GM12878 (cell line): ENCODE measurements around the gene MAPRE2. TPM values are rescaled to one million over a fixed set of nuclear protein-coding genes. Genes with fewer than 3 reads are reported as not detected.

Source experiments
- ATAC-seq: fragments of 200-7000 bp; cut with Tn5 transposase; 3 replicates; pipeline ENCODE4 v1.9.1; 2020; ENCODE audit warnings: mild to moderate bottlenecking, moderate library complexity
- BruUV-seq: library from RNA; stranded (reverse); fragments of 400-500 nt; replicated peaks from 2 replicates; lab custom pipeline; 2021; lab: Mats Ljungman, UMichigan
- CTCF ChIA-PET: fragments of 300-600 bp; sonication (Branson Sonifier 250); formaldehyde crosslinking; extraction: SDS; loops from one replicate; lab custom pipeline; 2021; ENCODE audit warnings: inconsistent platforms; lab: Yijun Ruan, JAX
- POLR2A ChIA-PET: fragments of 350-600 bp; formaldehyde crosslinking; extraction: SDS; loops from one replicate; lab custom pipeline; 2021; ENCODE audit warnings: inconsistent platforms; lab: Charles Lee
- RAD21 ChIA-PET: fragments of 300-600 bp; sonication (Branson Sonifier 250); formaldehyde crosslinking; loops from one replicate; lab custom pipeline; 2023; ENCODE audit warnings: antibody characterized with exemption; ENCODE audit not compliant: unreplicated experiment; lab: Charles Lee
- SMC1A ChIA-PET: fragments of 300-600 bp; sonication (Branson Sonifier 250); formaldehyde crosslinking; loops from one replicate; lab custom pipeline; 2023; ENCODE audit not compliant: unreplicated experiment, uncharacterized antibody; lab: Charles Lee
- DNase-seq: peaks from one replicate; pipeline ENCODE4 v3.0.0-alpha.2; 2011; ENCODE audit warnings: low read depth, low spot score
- FAIRE-seq: peaks from 3 replicates; lab custom pipeline; 2011; peaks lifted over from hg19 to GRCh38; lab: Jason Lieb, UNC
- H2AFZ ChIP-seq: 2 replicates; pipeline ENCODE4 v1.6.0; 2011; ENCODE audit warnings: low read depth, low read length, control low read depth; ENCODE audit not compliant: control insufficient read depth
- H3K27ac ChIP-seq: 2 replicates; pipeline ENCODE4 v1.5.1; 2011; ENCODE audit warnings: control low read depth; ENCODE audit not compliant: control insufficient read depth, insufficient read depth
- H3K27me3 ChIP-seq, 2 experiments: replicated peaks in 1 of 2; 2 replicates each; pipeline versions ENCODE4 v1.6.0 to v1.6.1; 2011; ENCODE audit warnings: low read length in 1 of 2; ENCODE audit not compliant: control insufficient read depth in 2 of 2, insufficient read depth in 2 of 2
- H3K36me3 ChIP-seq, 2 experiments: 2 replicates each; pipeline ENCODE4 v1.5.1; 2011; ENCODE audit warnings: low read length in 1 of 2; ENCODE audit not compliant: control insufficient read depth in 2 of 2, insufficient read depth in 2 of 2
- H3K4me1 ChIP-seq: 2 replicates; pipeline ENCODE4 v1.6.1; 2011; ENCODE audit warnings: mild to moderate bottlenecking, low read length, moderate library complexity, mixed read lengths; ENCODE audit not compliant: control insufficient read depth, insufficient read depth
- H3K4me2 ChIP-seq: 2 replicates; pipeline ENCODE4 v1.6.0; 2011; ENCODE audit warnings: control low read depth; ENCODE audit not compliant: control insufficient read depth, insufficient read depth
- H3K4me3 ChIP-seq: fragments of 200-600 bp; sonication (generic); 2 replicates; pipeline ENCODE4 v1.5.1; 2016
- H3K79me2 ChIP-seq: 2 replicates; pipeline ENCODE4 v1.6.0; 2011; ENCODE audit warnings: low read length; ENCODE audit not compliant: control insufficient read depth, insufficient read depth
- H3K9ac ChIP-seq: 2 replicates; pipeline ENCODE4 v1.8.0; 2011; ENCODE audit warnings: low read length, control low read depth, mixed read lengths; ENCODE audit not compliant: control insufficient read depth, insufficient read depth
- H3K9me3 ChIP-seq: replicated peaks from 3 replicates; pipeline ENCODE4 v1.5.1; 2011; ENCODE audit warnings: mild to moderate bottlenecking, low read length; ENCODE audit not compliant: control insufficient read depth, insufficient read depth
- H4K20me1 ChIP-seq: 2 replicates; pipeline ENCODE4 v1.6.0; 2011; ENCODE audit not compliant: control insufficient read depth, insufficient read depth
- RAD21 ChIP-seq: IDR thresholded peaks from 2 replicates; pipeline ENCODE4 v1.6.1; 2011; ENCODE audit warnings: mild to moderate bottlenecking, low read depth, low read length, moderate library complexity; ENCODE audit not compliant: insufficient read depth
- RAD51 ChIP-seq: fragments of 450-650 bp; IDR thresholded peaks from 2 replicates; pipeline ENCODE4 v1.6.1; 2016; ENCODE audit warnings: moderate library complexity, mild to moderate bottlenecking, inconsistent platforms
- TCF12 ChIP-seq: IDR thresholded peaks from 2 replicates; pipeline ENCODE4 v1.6.1; 2011; ENCODE audit warnings: low read depth, mild to moderate bottlenecking, low read length
- ZNF622 ChIP-seq: fragments of 450-650 bp; IDR thresholded peaks from 2 replicates; pipeline ENCODE4 v1.6.1; 2017; ENCODE audit warnings: mild to moderate bottlenecking, inconsistent platforms
- ZZZ3 ChIP-seq: IDR thresholded peaks from 2 replicates; pipeline ENCODE4 v1.6.1; 2011; ENCODE audit warnings: low read depth; ENCODE audit not compliant: control insufficient read depth, insufficient read length
- WGBS: methylation state at CpG from one replicate; pipeline ENCODE4 v1.1.6; 2016; ENCODE audit warnings: low lambda C conversion rate; ENCODE audit not compliant: insufficient replicate concordance, insufficient coverage; ENCODE audit errors: missing lambda C conversion rate; 5-methylcytosine and 5-hydroxymethylcytosine counted together
- in situ Hi-C: fragments of 300-500 bp; cut with MboI; formaldehyde crosslinking; loops from 9 replicates; pipeline ENCODE4 v1.14.3; 2018; ENCODE audit warnings: mixed read lengths
- intact Hi-C: fragments of 100-400 bp; cut with micrococcal nuclease; formaldehyde crosslinking; loops from one replicate; pipeline ENCODE4 v1.14.2; 2022; ENCODE audit not compliant: unreplicated experiment
- polyA plus RNA-seq, 11 experiments: library from polyadenylated mRNA; depleted of rRNA in 4 of 11; unstranded in 6 of 11; stranded (reverse) in 5 of 11; fragments of >200 nt; fragmentation: Nextera tagmentation in 4 of 11; fragmentation: Illumina TruSeq in 1 of 11; extraction: Ambion mirVana in 4 of 11; extraction: Trizol in 1 of 11; gene quantifications; 1 replicate in 1 of 11; 2 replicates in 10 of 11; pipeline versions ENCODE4 v1.2.1 to v1.2.3, GENCODE V29; 2011 to 2016; ENCODE audit warnings: inconsistent platforms in 2 of 11, missing spikeins in 2 of 11, low read depth in 1 of 11
- total RNA-seq, 4 experiments: library from RNA; depleted of rRNA in 3 of 4; stranded (reverse); fragments of >200 nt in 3 of 4; fragmentation: Illumina TruSeq in 1 of 4; extraction: Trizol in 1 of 4; gene quantifications; 2 replicates each; pipeline versions ENCODE4 v1.2.1 to v1.2.3, GENCODE V29; 2013 to 2021
- TF ChIP-seq, protein P1 (sequence below): fragments of 450-650 bp; IDR thresholded peaks from 2 replicates; pipeline ENCODE4 v1.6.1; 2017; ENCODE audit warnings: mild to moderate bottlenecking, moderate library complexity
- TF ChIP-seq, protein P2 (sequence below), 3 experiments: IDR thresholded peaks in 2 of 3; conservative IDR thresholded peaks in 1 of 3; 2 replicates each; pipeline ENCODE4 v1.5.1; 2011; ENCODE audit warnings: low read depth in 3 of 3, low read length in 3 of 3, mild to moderate bottlenecking in 3 of 3, control low read depth in 2 of 3, moderate library complexity in 2 of 3, inconsistent platforms in 1 of 3, mixed read lengths in 1 of 3; ENCODE audit not compliant: control insufficient read depth in 2 of 3, insufficient read depth in 1 of 3; ENCODE audit errors: extremely low read depth in 1 of 3
- TF ChIP-seq, protein P3 (sequence below): IDR thresholded peaks from 2 replicates; pipeline ENCODE4 v1.6.1; 2012; ENCODE audit warnings: low read depth, low read length, improper control_type of control experiment

Gene MAPRE2
- total and polyA plus RNA-seq, 10 of the 15 experiments (the other 5 are each of a cell fraction or from before 2014, with no cell fraction given) = 11.0 to 50.6 (median 24.0) TPM

DNA sequence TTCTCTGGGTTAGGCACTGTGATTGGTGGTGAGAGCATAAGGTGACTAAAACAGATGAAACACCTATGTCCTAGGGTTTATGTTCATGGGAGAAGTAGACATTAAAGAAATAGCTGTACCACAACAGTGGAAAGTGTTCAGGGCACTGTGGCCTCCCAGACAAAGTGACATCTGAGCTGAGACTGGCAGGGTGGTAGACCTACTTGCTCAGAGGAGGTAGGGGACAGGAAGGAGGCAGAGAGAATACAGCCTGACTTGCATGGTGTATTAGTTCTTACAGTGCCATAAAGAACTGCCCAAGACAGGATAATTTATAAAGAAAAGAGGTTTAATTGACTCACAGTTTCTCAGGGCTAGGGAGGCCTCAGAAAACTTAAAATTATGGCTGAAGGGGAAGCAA lies 82.6 kb downstream of the MAPRE2 start (continued):
- TF ChIP-seq TCF12 (no peak), RAD51 (no peak)
- TF ChIP-seq, protein P1, sequence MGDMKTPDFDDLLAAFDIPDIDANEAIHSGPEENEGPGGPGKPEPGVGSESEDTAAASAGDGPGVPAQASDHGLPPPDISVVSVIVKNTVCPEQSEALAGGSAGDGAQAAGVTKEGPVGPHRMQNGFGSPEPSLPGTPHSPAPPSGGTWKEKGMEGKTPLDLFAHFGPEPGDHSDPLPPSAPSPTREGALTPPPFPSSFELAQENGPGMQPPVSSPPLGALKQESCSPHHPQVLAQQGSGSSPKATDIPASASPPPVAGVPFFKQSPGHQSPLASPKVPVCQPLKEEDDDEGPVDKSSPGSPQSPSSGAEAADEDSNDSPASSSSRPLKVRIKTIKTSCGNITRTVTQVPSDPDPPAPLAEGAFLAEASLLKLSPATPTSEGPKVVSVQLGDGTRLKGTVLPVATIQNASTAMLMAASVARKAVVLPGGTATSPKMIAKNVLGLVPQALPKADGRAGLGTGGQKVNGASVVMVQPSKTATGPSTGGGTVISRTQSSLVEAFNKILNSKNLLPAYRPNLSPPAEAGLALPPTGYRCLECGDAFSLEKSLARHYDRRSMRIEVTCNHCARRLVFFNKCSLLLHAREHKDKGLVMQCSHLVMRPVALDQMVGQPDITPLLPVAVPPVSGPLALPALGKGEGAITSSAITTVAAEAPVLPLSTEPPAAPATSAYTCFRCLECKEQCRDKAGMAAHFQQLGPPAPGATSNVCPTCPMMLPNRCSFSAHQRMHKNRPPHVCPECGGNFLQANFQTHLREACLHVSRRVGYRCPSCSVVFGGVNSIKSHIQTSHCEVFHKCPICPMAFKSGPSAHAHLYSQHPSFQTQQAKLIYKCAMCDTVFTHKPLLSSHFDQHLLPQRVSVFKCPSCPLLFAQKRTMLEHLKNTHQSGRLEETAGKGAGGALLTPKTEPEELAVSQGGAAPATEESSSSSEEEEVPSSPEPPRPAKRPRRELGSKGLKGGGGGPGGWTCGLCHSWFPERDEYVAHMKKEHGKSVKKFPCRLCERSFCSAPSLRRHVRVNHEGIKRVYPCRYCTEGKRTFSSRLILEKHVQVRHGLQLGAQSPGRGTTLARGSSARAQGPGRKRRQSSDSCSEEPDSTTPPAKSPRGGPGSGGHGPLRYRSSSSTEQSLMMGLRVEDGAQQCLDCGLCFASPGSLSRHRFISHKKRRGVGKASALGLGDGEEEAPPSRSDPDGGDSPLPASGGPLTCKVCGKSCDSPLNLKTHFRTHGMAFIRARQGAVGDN = no peak

DNA sequence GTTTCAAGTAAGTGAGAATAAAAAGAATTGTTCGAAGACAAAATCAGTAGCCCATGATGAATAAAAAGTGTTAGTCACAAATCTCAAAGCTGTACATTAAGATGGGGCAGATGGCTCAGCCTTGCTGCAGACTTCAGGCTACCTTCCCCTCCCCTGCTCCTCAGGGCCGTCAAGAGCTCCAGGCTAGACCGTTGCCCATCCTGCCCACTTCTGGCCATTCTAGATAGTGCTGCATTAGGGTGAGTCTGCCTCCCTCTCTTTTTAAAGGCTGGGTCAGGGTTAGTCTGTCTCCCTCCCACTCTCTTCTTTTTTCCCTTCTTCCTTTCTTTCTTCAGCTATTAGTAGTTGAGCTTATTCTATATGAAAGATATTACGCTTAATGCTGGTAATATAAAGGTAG lies 86.0 kb downstream of the MAPRE2 start:
- WGBS = 88% methylated on average over 4 of the region's 4 CpGs

More for the DNA sequence above, 86.0 kb downstream of the MAPRE2 start:
- ChIA-PET CTCF (interaction anchor here (0.9 to 2.4 kb wide), 8 partner anchors 13 to 121 kb away, joined by 3 to 16 read pairs (median 5); no protein-coding TSS in a partner anchor), RAD21 (interaction anchor here (0.5 to 2.2 kb wide), 6 partner anchors 85 to 313 kb away, joined by 3 to 11 read pairs (median 4); no protein-coding TSS in a partner anchor), SMC1A (interaction anchor here (0.6 to 3.3 kb wide), 8 partner anchors 14 to 146 kb away, joined by 3 to 14 read pairs (median 4); no protein-coding TSS in a partner anchor)
- in situ Hi-C loops = no loop called here
- intact Hi-C loops = no loop called here
- no peak overlapping the region for H3K27ac ChIP-seq
- no peak overlapping the region for H3K4me2 ChIP-seq
- H4K20me1 ChIP-seq = no peaks in the 10 kb centered on the region
- FAIRE-seq = peak; percentile 52
- H2AFZ ChIP-seq = no peak overlapping the region
- H3K4me1 ChIP-seq = no peaks in the 10 kb centered on the region
- no peaks in the 10 kb centered on the region; the same call in 2 of the 3 replicates for H3K9me3 ChIP-seq
- no peak overlapping the region for H3K4me3 ChIP-seq
- no TSS peak for BruUV-seq
- peak; percentile 58 for ATAC-seq
- no peak overlapping the region for H3K9ac ChIP-seq
- no peaks in the 10 kb centered on the region for H3K79me2 ChIP-seq
- DNase-seq = no peak
- peaks cover 3 to 11% of the 10 kb centered on the region in 2 experiments for H3K36me3 ChIP-seq
- TF ChIP-seq ZZZ3 (no peak), RAD21 (peak; percentile 37; the same call in 1 of the 2 replicates), ZNF622 (no peak)
- TF ChIP-seq, protein P2, sequence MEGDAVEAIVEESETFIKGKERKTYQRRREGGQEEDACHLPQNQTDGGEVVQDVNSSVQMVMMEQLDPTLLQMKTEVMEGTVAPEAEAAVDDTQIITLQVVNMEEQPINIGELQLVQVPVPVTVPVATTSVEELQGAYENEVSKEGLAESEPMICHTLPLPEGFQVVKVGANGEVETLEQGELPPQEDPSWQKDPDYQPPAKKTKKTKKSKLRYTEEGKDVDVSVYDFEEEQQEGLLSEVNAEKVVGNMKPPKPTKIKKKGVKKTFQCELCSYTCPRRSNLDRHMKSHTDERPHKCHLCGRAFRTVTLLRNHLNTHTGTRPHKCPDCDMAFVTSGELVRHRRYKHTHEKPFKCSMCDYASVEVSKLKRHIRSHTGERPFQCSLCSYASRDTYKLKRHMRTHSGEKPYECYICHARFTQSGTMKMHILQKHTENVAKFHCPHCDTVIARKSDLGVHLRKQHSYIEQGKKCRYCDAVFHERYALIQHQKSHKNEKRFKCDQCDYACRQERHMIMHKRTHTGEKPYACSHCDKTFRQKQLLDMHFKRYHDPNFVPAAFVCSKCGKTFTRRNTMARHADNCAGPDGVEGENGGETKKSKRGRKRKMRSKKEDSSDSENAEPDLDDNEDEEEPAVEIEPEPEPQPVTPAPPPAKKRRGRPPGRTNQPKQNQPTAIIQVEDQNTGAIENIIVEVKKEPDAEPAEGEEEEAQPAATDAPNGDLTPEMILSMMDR (IDR thresholded peaks at IDR 0.05 in 2 of 3, conservative IDR thresholded peaks at IDR 0.05 in 1 of 3; ENCODE audit: control insufficient read depth in 2 of 3, extremely low read depth in 1 of 3, insufficient read depth in 1 of 3, low read depth in 3 of 3, low read length in 3 of 3) = peak in 2 of 3 experiments; percentile 14 to 23; a peak in 2 of 6 replicates
- TF ChIP-seq, protein P3, sequence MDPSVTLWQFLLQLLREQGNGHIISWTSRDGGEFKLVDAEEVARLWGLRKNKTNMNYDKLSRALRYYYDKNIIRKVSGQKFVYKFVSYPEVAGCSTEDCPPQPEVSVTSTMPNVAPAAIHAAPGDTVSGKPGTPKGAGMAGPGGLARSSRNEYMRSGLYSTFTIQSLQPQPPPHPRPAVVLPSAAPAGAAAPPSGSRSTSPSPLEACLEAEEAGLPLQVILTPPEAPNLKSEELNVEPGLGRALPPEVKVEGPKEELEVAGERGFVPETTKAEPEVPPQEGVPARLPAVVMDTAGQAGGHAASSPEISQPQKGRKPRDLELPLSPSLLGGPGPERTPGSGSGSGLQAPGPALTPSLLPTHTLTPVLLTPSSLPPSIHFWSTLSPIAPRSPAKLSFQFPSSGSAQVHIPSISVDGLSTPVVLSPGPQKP = no peak
- TF ChIP-seq, all 136 proteins: peak for 2
- POLR2A ChIA-PET = interaction anchor here (0.6 to 1.2 kb wide), 2 partner anchors 15 to 22 kb away, joined by 3 read pairs; no protein-coding TSS in a partner anchor
- H3K27me3 ChIP-seq = no peaks in the 10 kb centered on the region
